Thoracic aorta (tissue), 2 donors: ENCODE measurements around the gene DNAH17. TPM values are rescaled to one million over a fixed set of nuclear protein-coding genes. Genes with fewer than 3 reads are reported as not detected.

Experiments
- ATAC-seq: fragments of 150-250 bp; one replicate; pipeline ENCODE4 v1.8.0; 2017; ENCODE audit warnings: low read depth; ENCODE audit not compliant: insufficient number of reproducible peaks, low FRiP score
- DNase-seq: peaks from one replicate; pipeline ENCODE4 v3.0.0-alpha.2; 2020; ENCODE audit warnings: low spot score
- H3K27ac ChIP-seq, 2 donors: fragments of 200-600 bp; sonication (generic); 1 replicate in 1 of 2; 2 replicates in 1 of 2; pipeline ENCODE4 v1.5.1; 2016; ENCODE audit warnings: mild to moderate bottlenecking in 2 of 2, moderate library complexity in 2 of 2
- H3K27me3 ChIP-seq: fragments of 200-600 bp; sonication (generic); replicated peaks from 2 replicates; pipeline ENCODE4 v1.6.0; 2016; ENCODE audit warnings: mild to moderate bottlenecking; ENCODE audit not compliant: insufficient read depth
- H3K36me3 ChIP-seq: fragments of 200-600 bp; sonication (generic); one replicate; pipeline ENCODE4 v1.5.1; 2016
- H3K4me1 ChIP-seq, 2 donors: fragments of 200-600 bp; sonication (generic); 1 replicate in 1 of 2; 2 replicates in 1 of 2; pipeline versions ENCODE4 v1.5.1 to v1.6.0; 2016; ENCODE audit warnings: low read depth in 2 of 2, mild to moderate bottlenecking in 1 of 2; ENCODE audit not compliant: control insufficient read depth in 1 of 2
- H3K4me3 ChIP-seq: fragments of 200-600 bp; sonication (generic); 2 replicates; pipeline ENCODE4 v1.5.1; 2016; ENCODE audit warnings: mild to moderate bottlenecking
- H3K9me3 ChIP-seq: fragments of 200-600 bp; sonication (generic); 2 replicates; pipeline ENCODE4 v1.5.1; 2016
- CTCF ChIP-seq: fragments of 200-600 bp; sonication (generic); IDR thresholded peaks from one replicate; pipeline ENCODE4 v1.5.1; 2019; ENCODE audit warnings: antibody characterized with exemption
- total RNA-seq, 2 donors: library from RNA; depleted of rRNA; stranded (reverse); fragments of >200 nt; gene quantifications; one replicate each; pipeline versions ENCODE4 v1.1.0 to v1.2.3, GENCODE V29; 2016

Gene DNAH17, protein sequence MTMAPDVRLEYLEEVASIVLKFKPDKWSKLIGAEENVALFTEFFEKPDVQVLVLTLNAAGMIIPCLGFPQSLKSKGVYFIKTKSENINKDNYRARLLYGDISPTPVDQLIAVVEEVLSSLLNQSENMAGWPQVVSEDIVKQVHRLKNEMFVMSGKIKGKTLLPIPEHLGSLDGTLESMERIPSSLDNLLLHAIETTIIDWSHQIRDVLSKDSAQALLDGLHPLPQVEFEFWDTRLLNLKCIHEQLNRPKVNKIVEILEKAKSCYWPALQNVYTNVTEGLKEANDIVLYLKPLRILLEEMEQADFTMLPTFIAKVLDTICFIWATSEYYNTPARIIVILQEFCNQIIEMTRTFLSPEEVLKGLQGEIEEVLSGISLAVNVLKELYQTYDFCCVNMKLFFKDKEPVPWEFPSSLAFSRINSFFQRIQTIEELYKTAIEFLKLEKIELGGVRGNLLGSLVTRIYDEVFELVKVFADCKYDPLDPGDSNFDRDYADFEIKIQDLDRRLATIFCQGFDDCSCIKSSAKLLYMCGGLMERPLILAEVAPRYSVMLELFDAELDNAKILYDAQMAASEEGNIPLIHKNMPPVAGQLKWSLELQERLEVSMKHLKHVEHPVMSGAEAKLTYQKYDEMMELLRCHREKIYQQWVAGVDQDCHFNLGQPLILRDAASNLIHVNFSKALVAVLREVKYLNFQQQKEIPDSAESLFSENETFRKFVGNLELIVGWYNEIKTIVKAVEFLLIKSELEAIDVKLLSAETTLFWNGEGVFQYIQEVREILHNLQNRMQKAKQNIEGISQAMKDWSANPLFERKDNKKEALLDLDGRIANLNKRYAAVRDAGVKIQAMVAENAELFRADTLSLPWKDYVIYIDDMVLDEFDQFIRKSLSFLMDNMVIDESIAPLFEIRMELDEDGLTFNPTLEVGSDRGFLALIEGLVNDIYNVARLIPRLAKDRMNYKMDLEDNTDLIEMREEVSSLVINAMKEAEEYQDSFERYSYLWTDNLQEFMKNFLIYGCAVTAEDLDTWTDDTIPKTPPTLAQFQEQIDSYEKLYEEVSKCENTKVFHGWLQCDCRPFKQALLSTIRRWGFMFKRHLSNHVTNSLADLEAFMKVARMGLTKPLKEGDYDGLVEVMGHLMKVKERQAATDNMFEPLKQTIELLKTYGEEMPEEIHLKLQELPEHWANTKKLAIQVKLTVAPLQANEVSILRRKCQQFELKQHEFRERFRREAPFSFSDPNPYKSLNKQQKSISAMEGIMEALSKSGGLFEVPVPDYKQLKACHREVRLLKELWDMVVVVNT (N-terminal part only)
- total RNA-seq, result under 1 TPM; 0.14 TPM

- no peak for DNase-seq
- H3K36me3 ChIP-seq, result no peaks in the 10 kb centered on the region
- H3K4me3 ChIP-seq, result no peak within 1 kb of the TSS
- no peaks in the 10 kb centered on the region for H3K4me1 ChIP-seq
- ATAC-seq, result no peak
- no peak within 1 kb of the TSS for H3K27ac ChIP-seq
- no peaks in the 10 kb centered on the region for H3K9me3 ChIP-seq
- H3K27me3 ChIP-seq, result no peaks in the 10 kb centered on the region
- no peak for TF ChIP-seq CTCF
Measured at GRCh38 chr17:78577296-78577695, at the start of gene DNAH17. Gene DNAH17, minus strand, starts transcription at chr17:78577396. Its CDS starts 2,339 bp downstream, at chr17:78575057.

GRCh38 chr17:78624324-78625151, 47.3 kb upstream of the DNAH17 start:
- Histone ChIP-seq H3K9me3 (no peaks in the 10 kb centered on the region), H3K27ac (no peak overlapping the region), H3K36me3 (no peaks in the 10 kb centered on the region), H3K4me3 (no peak overlapping the region), H3K4me1 (no peaks in the 10 kb centered on the region), H3K27me3 (no peaks in the 10 kb centered on the region)
- ATAC-seq, result no peak
- TF ChIP-seq CTCF, result no peak
- DNase-seq, result no peak

GRCh38 chr17:78623541-78623940, 46.3 kb upstream of the DNAH17 start:
- H3K36me3 ChIP-seq, result no peaks in the 10 kb centered on the region
- no peak for TF ChIP-seq CTCF
- H3K27ac ChIP-seq, result no peak overlapping the region
- ATAC-seq (no peak), DNase-seq (no peak)
- H3K4me1 ChIP-seq, result peaks cover 0 to 2% of the 10 kb centered on the region in 2 donors
- no peaks in the 10 kb centered on the region for H3K9me3 ChIP-seq
- no peaks in the 10 kb centered on the region for H3K27me3 ChIP-seq
- H3K4me3 ChIP-seq, result no peak overlapping the region

GRCh38 chr17:78622491-78623265, 45.5 kb upstream of the DNAH17 start:
- DNase-seq, result no peak

More at GRCh38 chr17:78622491-78623265, 45.5 kb upstream of the DNAH17 start:
- H3K36me3 ChIP-seq, result no peaks in the 10 kb centered on the region
- H3K27ac ChIP-seq, result no peak overlapping the region
- no peak for ATAC-seq
- H3K4me1 ChIP-seq, result peaks cover 5 to 11% of the 10 kb centered on the region in 2 donors
- H3K4me3 ChIP-seq, result no peak overlapping the region
- no peak for TF ChIP-seq CTCF
- H3K9me3 ChIP-seq, result no peaks in the 10 kb centered on the region
- H3K27me3 ChIP-seq, result no peaks in the 10 kb centered on the region
